DND-41 (cell line): ENCODE results near the gene OIP5.
"Not testable (repeated sequence)": the region's sequence is repeated elsewhere in the genome, so short reads cannot be mapped to it uniquely, and the experiment has no call there.

Experiments
- ATAC-seq: fragments of 200-7000 bp; cut with Tn5 transposase; 3 replicates; pipeline ENCODE4 v1.9.1; 2021; ENCODE audit warnings: low read depth; ENCODE audit not compliant: insufficient read depth
- DNase-seq: peaks from one replicate; pipeline ENCODE4 v3.0.0-alpha.2; 2020
- H2AFZ ChIP-seq: 2 replicates; pipeline ENCODE4 v1.6.0; 2012; ENCODE audit warnings: low read depth, low read length
- H3K27ac ChIP-seq: 2 replicates; pipeline ENCODE4 v1.5.1; 2012; ENCODE audit warnings: low read length, inconsistent platforms
- H3K27me3 ChIP-seq: fragments of 200-600 bp; sonication (generic); 2 replicates; pipeline ENCODE4 v1.6.0; 2012; ENCODE audit warnings: low read length, mild to moderate bottlenecking, inconsistent platforms; ENCODE audit not compliant: insufficient read depth, poor library complexity
- H3K36me3 ChIP-seq: 2 replicates; pipeline ENCODE4 v1.5.1; 2012; ENCODE audit warnings: low read length, inconsistent platforms; ENCODE audit not compliant: insufficient read depth
- H3K4me1 ChIP-seq: 2 replicates; pipeline ENCODE4 v1.5.1; 2012; ENCODE audit warnings: mild to moderate bottlenecking, low read length; ENCODE audit not compliant: insufficient read depth
- H3K4me2 ChIP-seq: 2 replicates; pipeline ENCODE4 v1.6.0; 2012; ENCODE audit warnings: mild to moderate bottlenecking, moderate library complexity, low read length, inconsistent platforms; ENCODE audit not compliant: insufficient read depth
- H3K4me3 ChIP-seq, 2 experiments: fragments of 200-600 bp in 1 of 2; shearing (Covaris generic) in 1 of 2; 2 replicates each; pipeline ENCODE4 v1.5.1; 2012 to 2016; ENCODE audit warnings: inconsistent platforms in 2 of 2, low read length in 2 of 2, mild to moderate bottlenecking in 2 of 2, low read depth in 1 of 2, moderate library complexity in 1 of 2
- H3K79me2 ChIP-seq: 2 replicates; pipeline ENCODE4 v1.6.0; 2012; ENCODE audit warnings: low read length, inconsistent platforms; ENCODE audit not compliant: insufficient read depth
- H3K9ac ChIP-seq: 2 replicates; pipeline ENCODE4 v1.6.0; 2012; ENCODE audit warnings: low read depth, mild to moderate bottlenecking, inconsistent platforms, low read length, moderate library complexity
- H3K9me3 ChIP-seq: 2 replicates; pipeline ENCODE4 v1.5.1; 2012; ENCODE audit warnings: low read length, moderate library complexity, mild to moderate bottlenecking, inconsistent platforms; ENCODE audit not compliant: insufficient read depth, severe bottlenecking
- H4K20me1 ChIP-seq: 2 replicates; pipeline ENCODE4 v1.6.0; 2012; ENCODE audit warnings: low read length; ENCODE audit not compliant: insufficient read depth
- CTCF ChIP-seq: IDR thresholded peaks from 2 replicates; pipeline ENCODE4 v1.5.1; 2012; ENCODE audit warnings: borderline replicate concordance, low read length, moderate library complexity, mild to moderate bottlenecking; ENCODE audit not compliant: poor library complexity, severe bottlenecking; ENCODE audit errors: extremely low read depth
- EZH2 ChIP-seq: IDR thresholded peaks from 3 replicates; pipeline ENCODE4 v1.6.1; 2012; ENCODE audit warnings: borderline replicate concordance, low read depth, mild to moderate bottlenecking, moderate library complexity, low read length, inconsistent platforms; ENCODE audit not compliant: severe bottlenecking

The OIP5 gene

GRCh38 chr15:41269887-41270286 lies 62.5 kb downstream of the OIP5 start:
- Histone ChIP-seq H3K4me1 (no peaks in the 10 kb centered on the region), H3K27me3 (no peaks in the 10 kb centered on the region), H3K79me2 (no peaks in the 10 kb centered on the region), H3K9me3 (no peaks in the 10 kb centered on the region), H3K4me3 (no peak overlapping the region), H3K9ac (no peak overlapping the region), H3K36me3 (no peaks in the 10 kb centered on the region), H3K4me2 (no peak overlapping the region), H4K20me1 (no peaks in the 10 kb centered on the region), H2AFZ (no peak overlapping the region), H3K27ac (no peak overlapping the region)
- DNase-seq (no peak), ATAC-seq (no peak)
- no peak for TF ChIP-seq EZH2
- no peak for TF ChIP-seq CTCF

- no peaks in the 10 kb centered on the region for H3K27me3 ChIP-seq
- H3K36me3 ChIP-seq: peaks cover 10% of the 10 kb centered on the region; the same call in 1 of the 2 replicates
- no peaks in the 10 kb centered on the region for H3K4me1 ChIP-seq
- DNase-seq (no peak), ATAC-seq (no peak)
- no peaks in the 10 kb centered on the region for H3K79me2 ChIP-seq
- H3K4me2 ChIP-seq: no peak overlapping the region
- no peak overlapping the region for H3K4me3 ChIP-seq
- no peak overlapping the region for H3K9ac ChIP-seq
- no peak overlapping the region for H2AFZ ChIP-seq
- H3K9me3 ChIP-seq: no peaks in the 10 kb centered on the region
- H4K20me1 ChIP-seq: no peaks in the 10 kb centered on the region
- H3K27ac ChIP-seq: no peak overlapping the region
- TF ChIP-seq EZH2 (no peak), CTCF (no peak)
These were observed 68.5 kb downstream of the OIP5 start for GRCh38 chr15:41263891-41264351.

DNA sequence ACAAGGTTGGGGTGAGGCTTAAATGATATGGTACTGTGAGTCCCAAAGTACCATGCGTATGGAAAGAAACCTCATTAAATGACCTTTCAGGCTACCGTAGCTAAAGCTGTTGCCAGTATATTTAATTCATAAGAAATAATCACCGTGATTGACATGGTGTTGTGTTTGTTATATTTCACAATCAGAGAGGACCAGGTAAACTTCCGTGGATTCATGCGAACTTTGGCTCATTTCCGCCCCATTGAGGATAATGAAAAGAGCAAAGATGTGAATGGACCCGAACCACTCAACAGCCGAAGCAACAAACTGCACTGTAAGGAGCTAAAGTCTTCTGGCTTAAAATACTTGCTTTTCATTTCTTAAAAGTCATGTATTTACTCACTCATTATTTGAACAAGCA lies 69.8 kb downstream of the OIP5 start:
- no peak for TF ChIP-seq CTCF
- no peak for TF ChIP-seq EZH2
- no peaks in the 10 kb centered on the region for H3K27me3 ChIP-seq
- peaks cover 10% of the 10 kb centered on the region; the same call in 1 of the 2 replicates for H3K36me3 ChIP-seq
- H4K20me1 ChIP-seq: no peaks in the 10 kb centered on the region
- DNase-seq (no peak), ATAC-seq (no peak)
- H3K4me3 ChIP-seq: no peak overlapping the region
- H3K4me1 ChIP-seq: no peaks in the 10 kb centered on the region
- H3K9me3 ChIP-seq: no peaks in the 10 kb centered on the region
- no peaks in the 10 kb centered on the region for H3K79me2 ChIP-seq
- no peak overlapping the region for H3K27ac ChIP-seq
- H3K9ac ChIP-seq: no peak overlapping the region
- no peak overlapping the region for H2AFZ ChIP-seq
- no peak overlapping the region for H3K4me2 ChIP-seq

DNA sequence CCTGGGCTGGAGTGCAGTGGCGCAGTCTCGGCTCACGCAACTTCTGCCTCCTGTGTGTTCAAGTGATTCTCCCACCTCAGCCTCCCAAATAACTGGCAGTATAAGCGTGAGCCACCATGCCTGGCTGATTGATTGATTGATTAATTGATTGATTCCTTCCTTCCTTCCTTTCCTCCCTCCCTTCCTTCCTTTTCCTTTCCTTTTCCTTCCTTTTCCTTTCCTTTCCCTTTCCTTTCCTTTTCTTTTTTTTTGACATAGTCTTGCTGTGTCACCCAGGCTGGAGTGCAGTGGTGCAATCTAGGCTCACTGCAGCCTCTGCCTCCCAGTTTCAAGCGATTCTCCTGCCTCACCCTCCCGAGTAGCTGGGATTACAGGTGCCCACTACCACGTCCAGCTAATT lies 71.5 kb downstream of the OIP5 start:
- not testable (repeated sequence) for ATAC-seq, H4K20me1 ChIP-seq, H2AFZ ChIP-seq, H3K4me2 ChIP-seq, H3K4me1 ChIP-seq, H3K79me2 ChIP-seq, H3K9ac ChIP-seq, H3K27me3 ChIP-seq, H3K9me3 ChIP-seq, H3K27ac ChIP-seq, DNase-seq, H3K4me3 ChIP-seq
- H3K36me3 ChIP-seq: peaks cover 10% of the 10 kb centered on the region; the same call in 1 of the 2 replicates
